Bronchial epithelial cell (primary cell): ENCODE data around the gene KRT6C. TPM values are rescaled to one million over a fixed set of nuclear protein-coding genes. Genes with fewer than 3 reads are reported as not detected.
"Not testable (repeated sequence)": the region's sequence is repeated elsewhere in the genome, so short reads cannot be mapped to it uniquely, and the experiment has no call there.

Experiments
- DNase-seq: peaks from one replicate; pipeline ENCODE4 v3.0.0-alpha.2; 2010; ENCODE audit warnings: low read depth
- FAIRE-seq: peaks from 2 replicates; lab custom pipeline; 2011; peaks lifted over from hg19 to GRCh38; lab: Jason Lieb, UNC
- H3K27me3 ChIP-seq: 2 replicates; pipeline ENCODE4 v1.5.1; 2011; ENCODE audit warnings: low read length; ENCODE audit not compliant: control insufficient read depth, insufficient read depth
- H3K36me3 ChIP-seq: 2 replicates; pipeline ENCODE4 v1.5.1; 2011; ENCODE audit warnings: low read length; ENCODE audit not compliant: control insufficient read depth, insufficient read depth
- H3K4me3 ChIP-seq: 2 replicates; pipeline ENCODE4 v1.5.1; 2011; ENCODE audit warnings: mild to moderate bottlenecking, low read depth, low read length, control low read depth
- CTCF ChIP-seq: IDR thresholded peaks from 2 replicates; pipeline ENCODE4 v1.5.1; 2011; ENCODE audit warnings: mild to moderate bottlenecking, moderate library complexity, low read length, control low read depth, inconsistent platforms; ENCODE audit not compliant: insufficient read depth, severe bottlenecking
- total RNA-seq: library from RNA; depleted of rRNA; stranded (reverse); fragments of >200 nt; gene quantifications from 2 replicates; pipeline ENCODE4 v1.2.1, GENCODE V29; 2014

The KRT6C gene
- total RNA-seq, 1 donor from 2014 or later = 16.8 TPM

DNA sequence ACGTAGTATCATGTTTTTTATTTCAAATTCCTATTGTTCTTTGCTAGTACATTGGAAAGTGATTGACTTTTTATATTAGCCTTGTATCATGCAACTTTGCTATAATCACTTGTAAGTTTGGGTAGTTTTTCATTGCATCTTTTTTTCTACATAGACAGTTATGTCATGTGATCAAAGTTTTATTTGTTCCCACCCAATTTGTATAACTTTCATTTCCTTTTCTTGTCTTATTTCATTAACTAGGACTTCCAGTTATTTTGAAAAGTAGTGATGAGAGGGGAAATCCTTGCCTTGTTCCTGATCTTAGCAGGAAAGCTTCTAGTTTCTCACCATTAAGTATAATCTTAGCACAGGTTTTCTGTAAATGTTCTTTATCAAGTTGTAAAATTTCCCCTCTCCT, 29.3 kb upstream of the KRT6C start:
- no peaks in the 10 kb centered on the region for H3K36me3 ChIP-seq
- H3K4me3 ChIP-seq = no peak overlapping the region
- no peak for FAIRE-seq
- TF ChIP-seq CTCF = no peak
- H3K27me3 ChIP-seq = no peaks in the 10 kb centered on the region
- DNase-seq = no peak

- FAIRE-seq (no peak), DNase-seq (peak; percentile 58)
- no peaks in the 10 kb centered on the region for H3K36me3 ChIP-seq
- H3K4me3 ChIP-seq = no peak overlapping the region
- TF ChIP-seq CTCF = no peak
- no peaks in the 10 kb centered on the region for H3K27me3 ChIP-seq
These were observed 27.9 kb upstream of the KRT6C start for GRCh38 chr12:52501490-52501889.

DNA sequence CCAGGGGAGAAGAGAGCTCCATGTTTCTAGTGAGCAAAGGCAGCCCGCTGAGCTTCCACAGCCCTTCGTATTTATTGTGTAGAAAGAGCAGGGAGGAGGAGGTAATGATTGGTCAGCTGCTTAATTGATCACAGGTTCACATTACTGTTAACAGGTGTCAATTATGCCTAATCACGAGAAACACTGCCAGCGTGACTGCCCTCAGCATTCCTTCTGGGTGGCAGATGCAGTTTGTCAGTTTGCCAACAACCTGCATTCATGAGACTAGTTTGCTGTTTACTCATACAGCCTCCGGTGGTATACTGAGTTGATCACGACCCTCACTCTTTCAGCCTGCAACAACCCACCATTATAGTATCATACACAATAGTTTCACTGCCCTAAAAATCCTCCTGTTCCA, 27.0 kb upstream of the KRT6C start:
- not testable (repeated sequence) for H3K27me3 ChIP-seq, DNase-seq, FAIRE-seq, H3K4me3 ChIP-seq, H3K36me3 ChIP-seq

GRCh38 chr12:52499806-52500560, 26.4 kb upstream of the KRT6C start:
- TF ChIP-seq CTCF = no peak
- H3K36me3 ChIP-seq = no peaks in the 10 kb centered on the region
- H3K4me3 ChIP-seq = no peak overlapping the region
- FAIRE-seq (peak; percentile 40), DNase-seq (no peak)
- H3K27me3 ChIP-seq = no peaks in the 10 kb centered on the region

GRCh38 chr12:52498946-52499345, 25.3 kb upstream of the KRT6C start:
- no peak overlapping the region for H3K4me3 ChIP-seq
- no peak for DNase-seq
- no peak for TF ChIP-seq CTCF
- FAIRE-seq = no peak
- no peaks in the 10 kb centered on the region for H3K27me3 ChIP-seq
- no peaks in the 10 kb centered on the region for H3K36me3 ChIP-seq

GRCh38 chr12:52497975-52498374, 24.4 kb upstream of the KRT6C start:
- Histone ChIP-seq H3K4me3 (no peak overlapping the region), H3K36me3 (no peaks in the 10 kb centered on the region), H3K27me3 (no peaks in the 10 kb centered on the region)
- no peak for TF ChIP-seq CTCF
- FAIRE-seq (no peak), DNase-seq (no peak)
